OCI-LY1 (cell line): ENCODE results near the gene DYNC1H1.

Source experiments
- H2AFZ ChIP-seq: fragments of 200-600 bp; sonication (generic), shearing (Covaris generic); 2 replicates; pipeline ENCODE4 v1.6.0; 2014; ENCODE audit warnings: antibody characterized with exemption, mild to moderate bottlenecking, low read length
- H3F3A ChIP-seq: fragments of 200-600 bp; sonication (generic), shearing (Covaris generic); 2 replicates; pipeline ENCODE4 v1.6.0; 2014; ENCODE audit warnings: mild to moderate bottlenecking, antibody characterized with exemption, low read length, moderate library complexity; ENCODE audit not compliant: insufficient read depth
- H3K27ac ChIP-seq: fragments of 200-600 bp; sonication (generic); 2 replicates; pipeline ENCODE4 v1.5.1; 2014; ENCODE audit warnings: low read length, mixed run types, mild to moderate bottlenecking, low read depth; ENCODE audit not compliant: poor library complexity, severe bottlenecking
- H3K27me3 ChIP-seq: fragments of 200-600 bp; sonication (generic); 2 replicates; pipeline ENCODE4 v1.6.0; 2014; ENCODE audit warnings: antibody characterized with exemption, mild to moderate bottlenecking, low read length, moderate library complexity; ENCODE audit not compliant: insufficient read depth
- H3K36me3 ChIP-seq: fragments of 200-600 bp; sonication (generic); 2 replicates; pipeline ENCODE4 v1.6.1; 2014; ENCODE audit warnings: mild to moderate bottlenecking, antibody characterized with exemption, low read length, moderate library complexity, mixed read lengths; ENCODE audit not compliant: insufficient read depth
- H3K4me1 ChIP-seq: fragments of 200-600 bp; sonication (generic); 2 replicates; pipeline ENCODE4 v1.5.1; 2014; ENCODE audit warnings: mild to moderate bottlenecking, low read length, moderate library complexity; ENCODE audit not compliant: insufficient read depth, severe bottlenecking
- H3K4me2 ChIP-seq: fragments of 200-600 bp; sonication (generic), shearing (Covaris generic); 2 replicates; pipeline ENCODE4 v1.6.1; 2014; ENCODE audit warnings: low read length
- H3K4me3 ChIP-seq: fragments of 200-600 bp; sonication (generic); 2 replicates; pipeline ENCODE4 v1.5.1; 2014; ENCODE audit warnings: low read length, low read depth, mild to moderate bottlenecking, mixed read lengths; ENCODE audit not compliant: poor library complexity, severe bottlenecking
- H3K79me2 ChIP-seq: fragments of 200-600 bp; shearing (Covaris generic); 2 replicates; pipeline ENCODE4 v1.6.1; 2016; ENCODE audit warnings: mixed run types, low read length, mixed read lengths; ENCODE audit not compliant: insufficient read depth
- H3K9ac ChIP-seq: fragments of 200-600 bp; sonication (generic), shearing (Covaris generic); 2 replicates; pipeline ENCODE4 v1.6.1; 2014; ENCODE audit warnings: mild to moderate bottlenecking, low read length, mixed read lengths
- H3K9me2 ChIP-seq: fragments of 200-600 bp; sonication (generic), shearing (Covaris generic); 2 replicates; pipeline ENCODE4 v1.6.1; 2014; ENCODE audit warnings: low read depth, mild to moderate bottlenecking, low read length, mixed read lengths
- H3K9me3 ChIP-seq: fragments of 200-600 bp; shearing (Covaris generic); 2 replicates; pipeline ENCODE4 v1.6.1; 2014; ENCODE audit warnings: low read length, mixed read lengths
- H4K20me1 ChIP-seq: fragments of 200-600 bp; sonication (generic), shearing (Covaris generic); 2 replicates; pipeline ENCODE4 v1.6.0; 2016; ENCODE audit warnings: mild to moderate bottlenecking, low read length; ENCODE audit not compliant: insufficient read depth
- CTCF ChIP-seq: fragments of 200-600 bp; sonication (generic), shearing (Covaris generic); IDR thresholded peaks from 2 replicates; pipeline ENCODE4 v1.5.1; 2017; ENCODE audit warnings: mild to moderate bottlenecking, antibody characterized with exemption, low read length, moderate library complexity, mixed read lengths
- EZH2 ChIP-seq: fragments of 200-600 bp; sonication (generic), shearing (Covaris generic); IDR thresholded peaks from 2 replicates; pipeline ENCODE4 v1.8.0; 2017; ENCODE audit warnings: borderline replicate concordance, mixed run types, mild to moderate bottlenecking, antibody characterized with exemption, low read length, moderate library complexity, mixed read lengths

The DYNC1H1 gene

GRCh38 chr14:101965770-101966722 is 1.7 kb downstream of the DYNC1H1 start:
- H3K27me3 ChIP-seq, result no peaks in the 10 kb centered on the region
- TF ChIP-seq EZH2 (no peak), CTCF (no peak)
- peak overlapping the region; percentile 96 for H3K4me3 ChIP-seq
- H4K20me1 ChIP-seq, result no peaks in the 10 kb centered on the region
- H2AFZ ChIP-seq, result no peak overlapping the region
- no peaks in the 10 kb centered on the region for H3K9me2 ChIP-seq
- no peaks in the 10 kb centered on the region for H3K9me3 ChIP-seq
- H3K79me2 ChIP-seq, result peaks cover 46% of the 10 kb centered on the region
- peak overlapping the region; percentile 89 for H3K9ac ChIP-seq
- peak overlapping the region; percentile 94 for H3K27ac ChIP-seq
- H3K4me2 ChIP-seq, result peak overlapping the region; percentile 93
- 0 out of 2 replicates have a peak, but pooled peaks cover 4% of the 10 kb centered on the region for H3K36me3 ChIP-seq
- no peaks in the 10 kb centered on the region; the same call in 1 of the 2 replicates for H3F3A ChIP-seq
- H3K4me1 ChIP-seq, result peaks cover 65% of the 10 kb centered on the region

GRCh38 chr14:101966742-101967141 is 2.4 kb downstream of the DYNC1H1 start:
- Histone ChIP-seq H3K27ac (peak overlapping the region; percentile 94), H3K4me3 (peak overlapping the region; percentile 96)

GRCh38 chr14:101968186-101968585 is 3.8 kb downstream of the DYNC1H1 start:
- peak overlapping the region; percentile 93 for H3K4me2 ChIP-seq
- no peaks in the 10 kb centered on the region for H4K20me1 ChIP-seq

More at GRCh38 chr14:101966742-101967141, 2.4 kb downstream of the DYNC1H1 start:
- Histone ChIP-seq H3K9me2 (no peaks in the 10 kb centered on the region), H3K9me3 (no peaks in the 10 kb centered on the region), H4K20me1 (no peaks in the 10 kb centered on the region), H2AFZ (no peak overlapping the region), H3K27me3 (no peaks in the 10 kb centered on the region), H3K79me2 (peaks cover 52% of the 10 kb centered on the region), H3K4me2 (peak overlapping the region; percentile 93), H3K9ac (peak overlapping the region; percentile 89), H3K4me1 (peaks cover 68% of the 10 kb centered on the region), H3F3A (no peaks in the 10 kb centered on the region; the same call in 1 of the 2 replicates), H3K36me3 (0 out of 2 replicates have a peak, but pooled peaks cover 4% of the 10 kb centered on the region)
- no peak for TF ChIP-seq EZH2
- TF ChIP-seq CTCF, result no peak

More at GRCh38 chr14:101968186-101968585, 3.8 kb downstream of the DYNC1H1 start:
- TF ChIP-seq EZH2 (no peak), CTCF (no peak)
- Histone ChIP-seq H3K9me3 (no peaks in the 10 kb centered on the region), H3K79me2 (peaks cover 66% of the 10 kb centered on the region), H3K9me2 (no peaks in the 10 kb centered on the region), H3K4me3 (peak overlapping the region; percentile 96), H2AFZ (no peak overlapping the region), H3K27me3 (no peaks in the 10 kb centered on the region), H3K27ac (peak overlapping the region; percentile 94), H3K36me3 (0 out of 2 replicates have a peak, but pooled peaks cover 4% of the 10 kb centered on the region), H3K4me1 (peaks cover 64% of the 10 kb centered on the region), H3F3A (no peaks in the 10 kb centered on the region; the same call in 1 of the 2 replicates), H3K9ac (peak overlapping the region; percentile 89)
